Skeletal muscle satellite cell (primary cell): ENCODE results near the gene C1orf141. TPM values are rescaled to one million over a fixed set of nuclear protein-coding genes. Genes with fewer than 3 reads are reported as not detected.

Experiments used
- H3K27me3 ChIP-seq: 2 replicates; pipeline ENCODE4 v1.7.0; 2013; ENCODE audit warnings: low read length; ENCODE audit not compliant: control insufficient read depth, insufficient read depth
- H3K36me3 ChIP-seq: 2 replicates; pipeline ENCODE4 v1.7.0; 2013; ENCODE audit warnings: mild to moderate bottlenecking, control low read depth, low read length; ENCODE audit not compliant: insufficient read depth
- H3K4me1 ChIP-seq: 2 replicates; pipeline ENCODE4 v1.7.0; 2013; ENCODE audit warnings: low read length; ENCODE audit not compliant: control insufficient read depth, insufficient read depth
- H3K4me2 ChIP-seq: 2 replicates; pipeline ENCODE4 v1.7.0; 2013; ENCODE audit warnings: mild to moderate bottlenecking, low read length
- H3K4me3 ChIP-seq: 2 replicates; pipeline ENCODE4 v1.7.0; 2013; ENCODE audit warnings: low read length
- H3K9ac ChIP-seq: 2 replicates; pipeline ENCODE4 v1.7.0; 2013; ENCODE audit warnings: mild to moderate bottlenecking, low read depth, low read length, moderate library complexity
- H3K9me3 ChIP-seq: replicated peaks from 2 replicates; pipeline ENCODE4 v1.7.0; 2013; ENCODE audit warnings: mild to moderate bottlenecking, control low read depth, low read length
- total RNA-seq: library from RNA; depleted of rRNA; stranded (reverse); fragments of >200 nt; gene quantifications from 2 replicates; pipeline ENCODE4 v1.2.3, GENCODE V29; 2012; rRNA removed

Gene C1orf141
- not detected in 2 replicates for total RNA-seq

GRCh38 chr1:67134695-67135094 is at the start of gene C1orf141:
Gene C1orf141, minus strand, starts transcription at chr1:67134970. Its CDS starts 7,730 bp downstream, at chr1:67127240.
- H3K4me1 ChIP-seq = peaks cover 10% of the 10 kb centered on the region
- H3K27me3 ChIP-seq = no peaks in the 10 kb centered on the region
- peak within 1 kb of the TSS; percentile 68 for H3K4me2 ChIP-seq
- H3K36me3 ChIP-seq = no peaks in the 10 kb centered on the region
- no peaks in the 10 kb centered on the region for H3K9me3 ChIP-seq
- H3K4me3 ChIP-seq = no peak within 1 kb of the TSS
- H3K9ac ChIP-seq = no peak within 1 kb of the TSS

GRCh38 chr1:67175530-67176087 is 40.8 kb upstream of the C1orf141 start:
- no peaks in the 10 kb centered on the region for H3K36me3 ChIP-seq
- no peak overlapping the region for H3K4me3 ChIP-seq
- H3K4me2 ChIP-seq = no peak overlapping the region
- no peaks in the 10 kb centered on the region for H3K9me3 ChIP-seq
- H3K9ac ChIP-seq = no peak overlapping the region
- H3K4me1 ChIP-seq = no peaks in the 10 kb centered on the region
- peaks cover 6% of the 10 kb centered on the region for H3K27me3 ChIP-seq

- Histone ChIP-seq H3K36me3 (no peaks in the 10 kb centered on the region), H3K4me2 (no peak overlapping the region), H3K9ac (no peak overlapping the region), H3K27me3 (peaks cover 6% of the 10 kb centered on the region), H3K9me3 (no peaks in the 10 kb centered on the region), H3K4me3 (no peak overlapping the region), H3K4me1 (no peaks in the 10 kb centered on the region)
These were observed 40.0 kb upstream of the C1orf141 start for GRCh38 chr1:67174716-67175284.

GRCh38 chr1:67173988-67174387 is 39.2 kb upstream of the C1orf141 start:
- Histone ChIP-seq H3K4me2 (no peak overlapping the region), H3K9ac (no peak overlapping the region), H3K4me3 (no peak overlapping the region), H3K4me1 (no peaks in the 10 kb centered on the region), H3K36me3 (no peaks in the 10 kb centered on the region), H3K9me3 (no peaks in the 10 kb centered on the region), H3K27me3 (peaks cover 6% of the 10 kb centered on the region)

- no peak overlapping the region for H3K4me3 ChIP-seq
- no peak overlapping the region for H3K9ac ChIP-seq
- H3K4me1 ChIP-seq = no peaks in the 10 kb centered on the region
- peaks cover 6% of the 10 kb centered on the region for H3K27me3 ChIP-seq
- H3K4me2 ChIP-seq = no peak overlapping the region
- no peaks in the 10 kb centered on the region for H3K9me3 ChIP-seq
- no peaks in the 10 kb centered on the region for H3K36me3 ChIP-seq
These were observed 37.2 kb upstream of the C1orf141 start for GRCh38 chr1:67171978-67172377.

GRCh38 chr1:67171574-67171955 is 36.8 kb upstream of the C1orf141 start:
- no peak overlapping the region for H3K4me2 ChIP-seq
- no peaks in the 10 kb centered on the region for H3K36me3 ChIP-seq
- H3K27me3 ChIP-seq = peaks cover 6% of the 10 kb centered on the region
- no peak overlapping the region for H3K9ac ChIP-seq
- H3K4me3 ChIP-seq = no peak overlapping the region
- no peaks in the 10 kb centered on the region for H3K4me1 ChIP-seq
- no peaks in the 10 kb centered on the region for H3K9me3 ChIP-seq

- no peak overlapping the region for H3K9ac ChIP-seq
- no peak overlapping the region for H3K4me3 ChIP-seq
- H3K27me3 ChIP-seq = peaks cover 5% of the 10 kb centered on the region
- H3K4me1 ChIP-seq = no peaks in the 10 kb centered on the region
- H3K36me3 ChIP-seq = no peaks in the 10 kb centered on the region
- no peaks in the 10 kb centered on the region for H3K9me3 ChIP-seq
- H3K4me2 ChIP-seq = no peak overlapping the region
These were observed 36.2 kb upstream of the C1orf141 start for GRCh38 chr1:67170751-67171573.

- peaks cover 2% of the 10 kb centered on the region for H3K27me3 ChIP-seq
- H3K4me2 ChIP-seq = no peak overlapping the region
These were observed 35.2 kb upstream of the C1orf141 start for GRCh38 chr1:67169932-67170331.

GRCh38 chr1:67169496-67169895 is 34.7 kb upstream of the C1orf141 start:
- H3K4me3 ChIP-seq = no peak overlapping the region
- H3K4me1 ChIP-seq = no peaks in the 10 kb centered on the region
- no peak overlapping the region for H3K4me2 ChIP-seq
- no peaks in the 10 kb centered on the region for H3K36me3 ChIP-seq
- no peak overlapping the region for H3K9ac ChIP-seq
- no peaks in the 10 kb centered on the region for H3K27me3 ChIP-seq
- H3K9me3 ChIP-seq = no peaks in the 10 kb centered on the region

More at GRCh38 chr1:67169932-67170331, 35.2 kb upstream of the C1orf141 start:
- Histone ChIP-seq H3K9ac (no peak overlapping the region), H3K36me3 (no peaks in the 10 kb centered on the region), H3K4me1 (no peaks in the 10 kb centered on the region), H3K4me3 (no peak overlapping the region), H3K9me3 (no peaks in the 10 kb centered on the region)

- no peak within 1 kb of the TSS for H3K4me2 ChIP-seq
- no peaks in the 10 kb centered on the region for H3K4me1 ChIP-seq
- no peaks in the 10 kb centered on the region for H3K27me3 ChIP-seq
- no peak within 1 kb of the TSS for H3K4me3 ChIP-seq
- H3K9me3 ChIP-seq = no peaks in the 10 kb centered on the region
- no peaks in the 10 kb centered on the region for H3K36me3 ChIP-seq
- H3K9ac ChIP-seq = no peak within 1 kb of the TSS
These were observed 31.4 kb upstream of the C1orf141 start, which contains the start of gene IL23R for GRCh38 chr1:67166196-67166595. Gene IL23R, plus strand, starts transcription at chr1:67166454. Its CDS starts 1,667 bp downstream, at chr1:67168121.

- H3K27me3 ChIP-seq = no peaks in the 10 kb centered on the region
- no peak overlapping the region for H3K4me2 ChIP-seq
- H3K36me3 ChIP-seq = no peaks in the 10 kb centered on the region
- no peak overlapping the region for H3K9ac ChIP-seq
- no peaks in the 10 kb centered on the region for H3K9me3 ChIP-seq
- no peaks in the 10 kb centered on the region for H3K4me1 ChIP-seq
- H3K4me3 ChIP-seq = no peak overlapping the region
These were observed 30.8 kb upstream of the C1orf141 start for GRCh38 chr1:67165468-67166041.
